ENCODE data around the gene ALDH1L2.

The ALDH1L2 gene

DNA sequence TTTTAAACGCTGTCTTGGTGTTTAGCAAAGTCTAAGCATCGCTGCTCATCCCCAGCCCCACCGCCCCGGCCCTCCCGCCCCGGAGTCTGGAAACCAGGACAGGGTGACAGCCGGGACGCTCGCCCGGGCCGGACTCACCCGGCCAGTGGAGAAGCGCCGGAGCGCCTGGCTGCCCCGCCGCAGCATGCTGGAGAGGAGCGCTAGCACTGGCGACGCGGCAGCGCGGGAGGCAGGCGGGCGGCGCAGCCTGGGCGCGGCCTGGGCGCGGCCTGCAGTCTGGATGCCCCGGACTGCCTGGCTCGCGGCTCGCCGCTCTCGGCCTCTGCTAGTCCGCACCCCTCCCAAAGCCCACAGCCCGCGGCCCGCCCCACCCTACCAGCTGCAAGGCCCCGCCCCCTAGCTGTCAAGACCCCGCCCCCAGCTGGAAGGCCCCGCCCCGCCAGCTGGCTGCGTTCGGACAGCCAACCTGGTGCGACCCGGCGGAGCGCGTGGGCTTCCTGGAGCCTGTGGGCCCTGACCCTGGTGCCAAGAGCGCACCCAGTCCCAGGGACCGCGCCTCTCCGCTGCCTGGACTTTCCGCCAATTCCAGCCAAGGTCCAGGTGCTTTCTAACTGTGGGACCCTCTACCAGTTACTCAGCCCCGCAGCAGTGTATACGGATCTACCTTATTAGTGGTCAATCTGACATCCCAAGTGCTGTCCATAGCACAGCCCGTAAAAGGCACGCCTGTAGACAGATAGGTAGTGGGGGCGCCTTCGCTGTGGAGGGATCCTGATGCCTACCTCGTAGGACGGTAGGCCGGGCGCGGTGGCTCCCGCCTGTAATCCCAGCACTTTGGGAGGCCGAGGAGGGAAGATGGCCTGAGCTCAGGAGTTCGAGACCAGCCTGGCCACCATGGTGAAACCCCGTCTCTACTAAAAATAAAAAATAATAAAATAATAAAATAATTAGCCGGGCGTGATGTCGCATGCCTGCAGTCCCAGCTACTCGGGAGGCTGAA, at the start of gene ALDH1L2:
ALDH1L2 (minus strand) TSS at position 208 of the 1,000 bp plus-strand sequence; CDS start at position 186, 22 bp downstream.
- DNase-seq = peak; percentile 83

DNA sequence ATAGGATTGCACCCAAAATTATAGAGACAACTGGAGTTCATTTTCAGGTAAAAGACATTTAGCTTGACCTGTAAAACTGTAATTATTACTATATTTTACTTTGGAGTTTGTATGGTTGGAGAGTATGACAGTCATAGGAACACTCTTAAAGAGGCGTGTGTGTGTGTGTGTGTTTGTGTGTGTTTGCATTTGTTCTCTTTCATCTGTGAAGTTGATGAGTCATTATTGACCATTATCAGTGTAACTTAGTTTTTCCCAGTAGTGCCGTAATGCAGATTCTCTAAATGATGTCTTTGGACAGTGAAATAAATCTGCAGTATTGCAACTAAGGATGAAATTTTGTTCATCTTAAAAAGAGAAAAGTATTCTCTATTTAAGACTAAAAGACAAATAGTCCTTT, 36.3 kb upstream of the ALDH1L2 start:
- DNase-seq = no peak

DNA sequence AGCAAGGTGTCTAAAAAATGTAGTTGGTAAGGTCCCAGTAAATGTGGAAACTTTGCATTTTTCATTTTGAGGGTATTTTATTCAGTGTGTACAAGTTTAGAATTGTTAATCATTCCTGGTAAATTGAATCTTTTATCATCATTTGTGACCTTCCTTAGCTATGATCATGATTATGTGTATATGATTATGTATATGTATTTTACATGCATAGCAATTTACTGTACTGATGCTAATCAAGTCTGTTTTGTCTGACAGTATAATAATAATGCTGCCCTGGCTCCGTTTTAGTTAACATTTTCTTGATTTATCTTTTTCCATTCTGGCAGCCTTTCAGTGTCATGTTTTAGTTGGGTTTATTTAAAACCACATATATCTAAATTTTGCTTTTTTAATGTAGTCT, 32.7 kb upstream of the ALDH1L2 start:
- no peak for DNase-seq

DNA sequence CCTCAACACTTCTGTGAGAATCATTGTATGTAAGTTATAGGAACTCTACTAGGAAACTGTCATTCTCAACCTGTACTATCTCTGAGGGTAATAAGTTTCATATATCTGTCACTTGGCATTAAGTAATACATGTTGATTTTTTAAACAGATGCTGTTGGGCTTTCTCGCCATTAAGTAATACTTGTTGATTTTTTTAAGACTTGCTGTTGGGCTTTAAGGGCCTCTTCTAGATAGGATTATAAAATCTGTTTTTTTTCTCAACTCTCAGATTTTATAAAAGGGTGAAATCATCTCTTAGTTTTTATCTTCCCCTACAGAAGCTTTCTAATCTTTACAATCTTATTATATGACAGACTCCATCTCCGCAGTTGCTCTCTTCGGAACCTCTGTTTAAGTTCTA, 28.8 kb upstream of the ALDH1L2 start:
- no peak for DNase-seq

DNA sequence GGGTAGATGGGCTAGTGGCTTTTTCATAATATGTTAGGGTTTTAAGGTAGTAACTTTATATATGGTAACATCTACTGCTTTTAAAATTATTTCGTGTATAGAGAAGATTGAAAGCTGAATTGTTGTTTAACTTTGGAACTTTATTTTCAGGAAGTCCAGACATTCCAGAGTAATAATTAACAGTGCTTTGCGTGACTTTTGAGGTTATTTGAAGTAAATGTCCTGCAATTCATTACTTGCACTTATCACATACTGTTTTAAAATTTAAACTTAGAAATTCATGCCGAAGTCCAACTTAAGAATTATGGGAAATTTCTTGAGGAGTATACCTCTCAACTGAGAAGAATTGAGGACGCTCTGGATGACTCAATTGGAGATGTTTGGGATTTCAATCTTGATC, 26.6 kb upstream of the ALDH1L2 start:
- DNase-seq = no peak

DNA sequence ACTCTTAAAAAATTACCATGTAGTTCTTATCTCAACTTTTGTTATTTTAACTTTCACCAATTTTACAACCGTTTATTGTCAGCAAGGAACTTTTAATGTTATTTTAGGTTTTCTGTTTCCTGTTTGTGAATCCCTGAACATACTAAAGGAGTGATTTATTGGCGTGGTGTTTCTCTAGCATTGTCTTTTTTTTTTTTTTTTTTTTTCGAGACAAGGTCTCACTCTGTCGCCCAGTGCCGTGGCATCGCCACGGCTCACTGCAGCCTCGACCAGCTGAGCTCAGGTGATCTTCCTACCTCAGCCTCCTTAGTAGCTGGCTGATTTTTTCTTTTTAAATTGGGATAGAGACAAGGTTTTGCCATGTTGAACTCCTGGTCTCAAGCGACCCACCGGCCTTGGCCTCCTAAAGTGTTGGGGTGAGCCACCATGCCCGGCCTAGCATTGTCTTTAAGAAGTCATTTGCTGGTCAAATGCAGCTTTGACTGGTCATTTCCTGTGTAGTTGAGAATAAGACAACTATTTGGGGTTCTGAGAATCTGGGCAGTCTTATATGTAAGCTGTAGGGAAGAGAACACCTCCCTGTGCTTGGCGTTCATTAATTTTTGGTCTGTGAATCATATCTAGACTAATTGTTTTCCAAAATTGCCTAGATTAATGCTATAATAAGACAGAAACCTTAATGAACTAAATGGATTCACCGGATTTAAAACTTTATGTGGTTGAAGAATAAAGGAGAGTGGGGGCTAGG, 25.4 kb upstream of the ALDH1L2 start:
- no peak for DNase-seq

DNA sequence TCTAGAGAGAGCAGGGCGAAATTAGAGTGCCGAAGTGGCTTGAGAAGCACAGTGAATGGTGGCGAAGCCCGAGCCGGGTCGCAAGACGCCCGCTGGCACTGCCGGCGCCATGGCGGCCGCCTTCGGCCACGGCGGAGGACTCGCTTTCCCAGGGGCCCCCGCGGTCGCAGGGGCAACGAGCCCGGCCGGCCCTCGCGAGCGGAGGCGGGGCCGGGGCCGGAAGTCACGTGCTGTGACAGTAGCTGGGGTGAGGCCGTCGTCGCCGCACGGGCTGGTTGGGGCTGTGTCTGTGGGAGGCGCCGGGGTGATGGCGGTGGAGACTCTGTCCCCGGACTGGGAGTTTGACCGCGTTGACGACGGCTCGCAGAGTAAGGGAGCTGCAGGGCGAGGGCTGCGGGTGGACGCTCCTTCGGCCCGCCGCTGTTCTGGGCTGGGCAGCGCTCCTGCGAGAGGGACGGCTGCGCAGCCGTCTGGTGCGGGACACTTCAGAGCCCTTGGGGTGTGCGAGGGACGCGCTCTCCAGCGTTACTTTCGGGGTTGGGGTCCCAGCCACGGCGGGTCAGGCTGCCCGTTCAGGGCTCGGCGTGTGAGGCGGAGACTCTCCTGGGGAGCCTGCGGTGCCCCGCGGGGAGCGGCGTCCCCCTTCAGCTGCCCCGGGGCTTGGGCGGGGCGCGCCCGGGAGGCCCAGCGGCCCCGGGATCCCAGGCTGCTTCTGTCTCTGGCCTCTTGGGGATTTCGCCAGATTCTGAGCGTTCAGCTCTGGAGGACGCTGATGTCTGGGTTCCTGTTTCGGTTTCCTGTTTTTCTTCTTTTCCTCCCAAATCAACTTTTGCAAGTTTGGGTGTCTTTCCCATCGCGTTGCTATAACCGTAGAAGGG, 23.5 kb upstream of the ALDH1L2 start, which contains the start of gene WASHC4:
WASHC4 (plus strand) TSS at position 238 of the 878 bp plus-strand sequence; CDS start at position 308, 70 bp downstream.
- peak; percentile 98 for DNase-seq

DNA sequence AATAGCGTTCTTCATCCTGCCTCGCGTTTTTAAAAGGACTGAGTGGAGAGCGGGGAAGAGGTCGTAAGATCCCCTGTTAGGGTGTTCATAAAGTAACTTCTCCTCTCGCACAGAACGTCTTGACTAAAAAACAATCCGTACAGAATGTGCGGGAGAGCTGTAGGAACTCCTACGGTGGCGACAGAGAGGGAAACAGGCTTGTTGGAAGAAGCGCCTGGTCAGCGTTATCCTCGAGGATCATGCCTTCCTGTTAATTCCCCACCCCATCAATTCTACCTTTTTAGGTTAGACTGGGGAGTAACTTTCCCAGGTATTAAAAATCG, 22.9 kb upstream of the ALDH1L2 start:
- peak; percentile 83 for DNase-seq

DNA sequence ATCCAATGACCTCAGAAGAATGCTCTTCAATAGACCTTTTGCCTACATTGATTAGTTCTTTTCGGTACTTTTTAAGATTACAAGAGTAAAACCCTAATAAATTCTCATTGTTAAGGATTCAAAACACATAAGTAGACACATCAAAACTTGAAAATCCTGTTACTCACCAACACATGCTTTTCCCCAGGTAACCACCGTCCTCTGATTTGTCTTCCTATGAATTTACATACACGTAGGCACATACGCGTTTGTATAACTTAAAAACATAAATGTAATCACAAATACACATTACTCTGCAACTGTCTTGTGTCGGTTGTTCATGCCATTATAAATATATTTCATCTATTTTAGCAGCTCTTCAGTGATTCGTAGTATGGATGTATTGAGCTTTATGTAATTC, 22.4 kb upstream of the ALDH1L2 start:
- peak; percentile 30 for DNase-seq

DNA sequence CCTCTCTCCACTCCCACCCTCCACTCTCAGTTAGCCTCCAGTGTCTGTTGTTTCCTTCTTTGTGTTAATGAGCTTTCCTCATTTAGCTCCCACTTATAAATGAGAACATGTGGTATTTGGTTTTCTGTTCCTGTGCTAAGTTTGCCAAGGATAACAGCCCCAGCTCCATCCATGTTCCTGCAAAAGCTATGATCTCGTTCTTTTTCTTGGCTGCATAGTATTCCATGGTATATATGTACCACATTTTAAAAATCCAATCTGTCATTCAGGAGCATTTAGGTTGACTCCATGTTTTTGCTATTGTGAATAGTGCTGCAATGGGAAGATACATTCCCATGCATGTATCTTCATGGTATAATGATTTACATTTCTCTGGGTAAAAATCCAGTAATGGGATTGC, 20.5 kb upstream of the ALDH1L2 start:
- DNase-seq = no peak

DNA sequence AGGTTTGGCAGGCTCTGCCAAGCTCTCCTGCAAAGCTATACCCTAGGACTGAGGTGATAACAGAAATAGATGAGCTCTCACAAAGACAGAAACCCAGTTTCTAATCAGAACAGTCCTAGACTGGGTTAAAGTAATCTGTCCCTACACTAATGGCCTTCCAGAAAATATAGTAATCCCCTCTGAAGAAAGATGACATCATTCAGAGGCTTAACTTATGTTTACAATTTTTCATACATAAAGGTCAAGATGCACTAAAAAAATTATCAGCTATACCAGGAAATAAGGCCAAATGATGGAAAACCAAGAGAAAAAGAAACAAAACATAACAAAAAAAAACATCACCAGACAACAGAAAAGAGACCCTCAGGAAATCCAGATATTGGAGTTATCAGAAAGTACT, 18.4 kb upstream of the ALDH1L2 start:
- DNase-seq = no peak

DNA sequence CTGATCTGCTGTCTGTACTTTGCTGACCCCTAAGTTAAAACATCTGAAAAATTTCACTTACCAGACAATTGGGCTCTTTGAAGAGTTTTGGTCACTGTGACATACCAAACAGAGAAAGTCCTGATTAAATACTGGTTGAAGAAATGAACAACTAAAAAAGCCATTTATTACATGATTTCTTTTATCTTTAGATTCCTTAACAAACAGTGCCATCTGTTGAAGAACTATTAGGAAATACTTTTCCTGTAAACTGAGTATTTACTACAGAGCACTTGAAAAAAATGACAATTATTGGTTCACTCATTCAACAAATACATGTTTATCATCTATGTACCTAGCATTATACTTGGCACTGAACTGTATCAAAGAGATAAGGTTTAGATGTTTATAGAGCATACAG, 16.7 kb upstream of the ALDH1L2 start:
- DNase-seq = peak; percentile 16

DNA sequence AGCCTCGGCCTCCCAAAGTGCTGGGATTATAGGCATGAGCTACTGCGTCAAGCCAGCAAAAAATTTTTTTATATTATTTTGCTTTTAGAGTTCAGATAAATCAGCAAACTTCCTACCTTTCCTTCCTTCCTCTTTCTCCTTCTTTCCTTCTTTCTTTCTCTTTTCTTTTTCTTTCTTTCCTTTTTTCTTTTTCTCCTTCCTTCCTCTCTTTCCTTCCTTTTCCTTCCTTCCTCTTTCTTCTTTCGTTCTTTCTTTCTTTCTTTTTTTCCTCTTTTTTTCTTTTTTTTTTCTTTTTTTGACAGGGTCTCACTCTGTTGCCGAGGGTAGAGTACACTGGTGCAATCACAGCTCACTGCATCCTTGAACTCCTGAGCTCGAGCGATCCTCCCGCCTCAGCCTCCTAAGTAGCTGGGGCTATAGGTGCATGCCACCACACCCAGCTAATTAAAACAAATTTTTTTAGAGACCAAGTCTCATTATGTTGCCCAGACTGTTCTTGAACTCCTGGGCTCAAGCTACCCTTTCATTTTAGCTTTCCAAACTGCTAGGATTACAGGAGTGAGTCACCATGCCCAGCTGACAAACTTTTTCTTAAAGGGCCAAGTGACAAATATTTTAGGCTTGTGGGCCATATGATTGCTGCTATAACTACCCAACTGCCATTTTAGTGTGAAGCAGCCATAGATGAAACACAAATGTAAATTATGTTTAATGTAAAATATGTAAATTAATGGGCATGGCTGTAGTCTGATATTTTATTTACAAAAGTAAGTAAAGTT, 16.1 kb upstream of the ALDH1L2 start:
- peak; percentile 37 for DNase-seq

DNA sequence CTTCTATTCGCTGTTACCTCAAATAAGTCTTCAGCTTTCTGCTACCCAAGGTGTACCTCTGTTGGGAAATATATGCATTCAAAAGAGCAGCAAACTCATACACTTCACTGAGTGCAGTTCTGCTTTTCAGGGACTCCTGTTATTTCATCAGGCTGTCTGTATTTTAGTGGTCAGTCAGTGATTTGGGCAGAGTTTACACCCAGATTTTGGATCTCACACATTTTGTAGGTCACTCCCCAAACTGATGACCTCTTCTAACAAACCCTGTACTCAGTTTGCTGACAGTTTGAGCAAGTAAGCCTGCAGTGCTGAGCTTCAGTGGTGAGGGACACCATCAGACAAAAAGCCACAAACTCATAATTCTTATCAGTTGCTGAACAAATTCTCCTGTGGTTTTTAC, 15.1 kb upstream of the ALDH1L2 start:
- no peak for DNase-seq

DNA sequence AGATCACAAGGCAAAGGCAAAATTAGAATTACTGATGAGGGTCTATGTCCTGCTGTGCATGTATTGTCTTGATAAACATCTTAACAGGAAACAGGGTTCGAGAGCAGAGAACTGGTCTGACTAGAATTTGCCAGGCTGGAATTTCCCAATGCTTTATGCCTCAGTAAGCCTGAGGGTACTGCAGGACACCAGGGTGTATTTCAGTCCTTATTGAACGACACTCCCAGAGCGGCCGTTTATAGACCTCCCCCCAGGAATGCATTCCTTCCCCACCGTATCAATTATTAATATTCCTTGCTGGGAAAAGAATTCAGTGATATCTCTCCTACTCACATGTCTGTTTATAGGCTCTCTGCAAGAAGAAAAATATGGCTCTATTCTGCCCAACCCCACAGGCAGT, 11.1 kb upstream of the ALDH1L2 start:
- DNase-seq = peak; percentile 7

DNA sequence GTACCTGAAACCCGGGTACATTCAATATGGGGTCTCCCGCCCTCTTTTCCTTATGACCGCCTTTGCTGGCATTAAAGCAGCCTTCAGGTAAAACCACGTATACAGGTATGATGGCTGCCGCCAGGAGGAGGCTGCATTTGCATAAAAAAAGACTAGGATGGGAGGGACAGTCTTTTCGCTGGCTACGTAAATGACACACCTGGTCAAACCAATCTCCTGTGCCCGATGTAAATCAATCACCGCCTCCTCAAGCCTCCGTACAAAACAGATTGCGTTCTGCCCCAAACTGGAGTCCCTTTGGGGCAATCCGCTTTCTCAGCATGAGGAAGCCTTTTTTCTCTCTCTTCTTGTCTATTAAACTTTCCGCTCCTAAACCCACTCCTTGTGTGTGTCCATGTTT, 8.1 kb upstream of the ALDH1L2 start:
- peak; percentile 82 for DNase-seq

DNA sequence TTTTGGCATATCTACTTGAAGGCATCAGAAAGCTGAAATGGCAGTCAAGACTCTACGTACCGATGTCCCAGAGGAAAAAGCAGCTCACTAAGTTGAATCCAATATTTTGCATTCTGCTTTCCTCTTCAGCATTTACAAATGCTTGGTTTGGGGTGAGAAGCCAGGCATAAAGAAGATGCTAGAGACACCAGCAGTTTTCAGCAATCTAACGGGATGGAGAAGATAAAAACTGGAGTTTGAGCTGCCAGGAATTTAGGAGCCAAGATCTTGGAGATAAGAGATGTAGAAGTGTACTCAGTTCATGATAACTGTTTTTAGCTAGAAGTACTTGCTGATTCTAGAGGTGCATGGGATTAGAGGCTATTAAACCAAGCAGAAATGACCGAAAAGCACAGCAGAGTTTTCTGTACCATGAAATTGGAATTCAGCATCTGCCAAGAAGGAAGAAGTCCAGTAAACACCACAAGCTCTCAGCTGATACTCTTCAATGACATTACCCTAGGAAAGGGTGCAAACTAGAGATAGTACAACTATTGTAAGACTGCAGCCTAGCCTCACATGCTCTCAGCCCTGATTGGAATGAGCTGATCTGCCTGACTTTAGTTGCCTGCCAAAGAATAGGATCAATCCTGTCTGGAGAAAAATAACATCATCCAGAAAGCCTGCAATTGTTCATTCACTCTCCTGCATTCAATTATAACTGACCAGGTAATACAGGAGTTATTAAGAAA, 7.4 kb upstream of the ALDH1L2 start:
- no peak for DNase-seq

DNA sequence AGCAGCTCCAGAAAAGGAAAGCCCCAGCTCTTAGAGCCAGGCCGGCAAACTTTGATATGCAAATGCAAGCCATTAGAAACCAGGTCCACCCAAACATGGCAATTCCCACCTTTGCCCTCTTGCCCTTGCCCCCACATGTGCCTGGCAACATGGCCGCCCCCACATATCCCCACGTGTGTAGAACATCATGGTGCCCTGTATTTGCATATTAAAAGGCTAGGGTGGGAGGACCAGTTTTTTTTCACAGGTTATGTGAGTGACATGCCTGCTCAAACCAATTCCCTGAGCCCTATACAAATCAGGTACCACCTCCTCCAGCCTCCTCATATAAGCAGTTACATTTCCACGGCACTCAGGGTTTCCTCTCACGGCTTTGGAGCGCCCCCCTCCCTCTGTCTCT, 6.1 kb upstream of the ALDH1L2 start:
- no peak for DNase-seq

DNA sequence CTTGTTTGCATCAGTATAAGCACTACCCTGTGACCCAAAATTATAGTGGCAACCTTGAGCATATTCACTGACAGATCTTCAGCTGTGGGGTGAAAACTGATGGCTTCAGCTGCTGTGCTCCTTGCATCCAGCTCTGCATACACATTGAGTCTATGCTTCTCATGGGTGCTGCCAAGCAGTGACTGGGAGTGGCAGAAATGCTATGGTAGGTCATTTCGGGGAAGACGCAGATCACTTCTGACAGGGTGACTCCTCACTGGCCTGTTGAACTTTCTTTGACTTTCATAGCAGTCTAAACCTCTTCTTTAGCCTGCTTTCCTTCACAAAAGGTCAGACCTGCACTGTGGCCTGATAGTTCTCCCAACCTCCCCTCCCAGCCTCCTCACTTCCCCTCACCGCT, 5.6 kb upstream of the ALDH1L2 start:
- no peak for DNase-seq

DNA sequence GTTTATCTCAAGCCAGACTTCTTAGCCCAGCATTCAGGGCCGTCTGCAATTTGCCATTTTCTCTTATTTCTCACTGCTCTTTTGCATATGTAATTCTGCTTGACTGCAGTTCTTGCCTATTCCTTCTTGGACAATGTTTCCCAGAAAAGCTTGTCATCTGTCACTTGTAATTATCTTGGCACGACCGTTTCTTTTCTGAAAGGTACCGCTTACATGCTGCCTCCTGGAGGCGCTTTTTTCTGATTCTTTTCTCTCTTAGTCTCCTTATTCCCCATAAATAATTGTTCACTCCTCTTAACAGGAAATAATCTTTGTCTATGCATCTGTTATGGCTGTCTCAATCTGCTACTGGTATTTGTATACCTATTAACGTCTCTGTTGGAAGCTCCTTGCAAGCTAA, 1.2 kb upstream of the ALDH1L2 start:
- peak; percentile 44 for DNase-seq

DNA sequence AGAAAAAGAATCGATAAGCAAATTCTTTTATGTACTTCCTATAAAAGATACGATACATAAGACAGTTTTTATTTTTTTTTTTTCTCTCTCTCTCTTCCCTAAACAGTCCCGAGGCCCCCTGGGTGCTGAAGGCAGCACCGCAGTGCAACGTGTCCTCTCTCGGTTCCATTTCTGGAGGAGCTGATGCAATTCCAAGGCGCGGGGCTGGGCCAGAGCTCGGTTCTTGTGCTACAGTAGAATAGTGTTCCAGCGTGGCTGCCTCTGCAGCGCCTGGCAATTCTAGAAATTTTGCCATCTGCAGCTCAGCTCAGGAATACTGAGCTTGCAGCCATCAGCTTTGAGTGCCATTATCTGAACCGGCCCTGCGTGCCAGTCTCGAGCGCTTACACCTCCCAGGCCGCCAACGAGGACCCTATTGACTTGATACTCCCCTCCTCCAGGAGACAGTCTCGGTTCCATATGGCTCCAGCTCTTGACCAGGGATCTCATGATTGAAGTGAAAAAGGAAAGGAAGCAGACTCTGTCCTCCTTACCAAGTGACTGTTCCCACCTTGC, 630 bp downstream of the ALDH1L2 start:
- peak; percentile 54 for DNase-seq
